CD4-positive, alpha-beta T cell treated with Interleukin-4 for 4 hours (primary cell): Measurements from ENCODE around the gene TBXAS1.
"Not testable (repeated sequence)": the region's sequence is repeated elsewhere in the genome, so short reads cannot be mapped to it uniquely, and the experiment has no call there.

ENCODE experiments used
- DNase-seq: peaks from one replicate; pipeline ENCODE4 v3.0.0-alpha.2; 2020

TBXAS1 gene

GRCh38 chr7:139916717-139917395, 87.8 kb downstream of the TBXAS1 start:
- DNase-seq: no peak

DNA sequence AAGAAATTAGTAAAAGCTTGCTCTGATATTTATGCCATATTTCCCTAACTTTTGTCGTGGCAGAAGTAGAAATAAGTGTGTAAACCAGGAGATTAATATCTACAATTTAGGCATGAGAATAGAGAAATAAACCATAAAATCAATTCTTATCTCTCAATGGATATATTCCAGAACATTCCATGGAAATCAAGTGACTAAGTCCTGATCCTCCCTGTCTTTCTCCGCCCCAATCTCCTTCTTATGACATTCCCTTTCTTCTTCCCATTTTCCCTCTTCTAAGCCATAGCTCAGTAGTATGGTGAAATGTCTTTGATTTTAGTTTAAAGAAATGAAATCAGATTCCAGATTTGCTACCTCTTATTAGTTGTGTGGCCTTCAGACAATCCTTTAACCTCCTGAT, 88.8 kb downstream of the TBXAS1 start:
- no peak for DNase-seq

GRCh38 chr7:139918480-139918879, 89.4 kb downstream of the TBXAS1 start:
- DNase-seq: no peak

DNA sequence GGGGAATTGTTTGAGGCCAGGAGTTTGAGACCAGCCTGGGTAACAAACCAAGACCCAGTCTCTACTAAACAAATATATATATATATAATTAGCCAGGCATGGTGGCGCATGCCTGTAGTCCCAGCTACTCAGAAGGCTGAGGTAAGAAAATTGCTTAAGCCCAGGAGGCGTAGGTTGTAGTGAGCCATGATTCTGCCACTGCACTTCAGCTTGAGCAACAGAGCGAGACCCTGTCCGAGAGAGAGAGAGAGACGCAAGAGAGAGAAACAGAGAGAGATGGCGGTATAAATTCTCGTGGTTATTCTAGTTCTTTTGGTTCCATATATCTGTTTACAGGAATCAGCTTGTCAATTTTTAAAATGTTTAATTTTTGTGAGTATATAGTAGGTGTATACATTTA, 94.0 kb downstream of the TBXAS1 start:
- no peak for DNase-seq

DNA sequence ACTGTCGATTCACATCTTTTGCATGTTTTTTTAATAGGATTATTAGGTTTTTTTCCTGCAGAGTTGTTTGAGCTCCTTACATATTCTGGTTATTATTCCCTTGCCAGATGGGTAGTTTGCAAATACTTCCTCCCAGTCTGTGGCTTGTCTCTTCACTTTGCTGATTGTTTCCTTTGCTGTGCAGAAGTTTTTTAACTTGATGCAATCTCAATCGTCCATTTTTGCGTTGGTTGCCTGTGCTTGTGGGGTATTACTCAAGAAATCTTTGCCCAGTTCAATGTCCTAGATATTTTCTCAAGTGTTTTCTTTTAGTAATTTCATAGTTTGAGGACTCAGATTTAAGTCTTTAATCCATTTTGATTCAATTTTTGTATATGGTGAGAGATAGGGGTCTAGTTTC, 95.4 kb downstream of the TBXAS1 start:
- DNase-seq: no peak

DNA sequence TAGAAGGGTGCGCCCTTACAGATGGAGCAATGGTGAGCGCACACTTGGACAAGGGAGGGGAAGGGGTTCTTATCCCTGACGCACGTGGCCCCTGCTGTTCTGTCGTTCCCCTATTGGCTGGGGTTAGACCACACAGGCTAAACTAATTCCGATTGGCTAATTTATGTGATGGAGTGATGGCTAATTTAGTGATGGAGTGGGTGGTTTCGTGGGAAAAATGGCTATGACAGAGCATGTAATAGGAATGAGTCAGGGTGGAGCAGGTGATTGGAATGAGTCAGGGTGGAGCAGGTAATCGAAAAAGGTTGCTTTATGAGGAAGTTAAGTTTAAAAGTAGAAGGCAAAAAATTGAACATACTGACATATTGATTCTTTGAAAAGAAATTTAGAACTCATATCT, 100.2 kb downstream of the TBXAS1 start:
- DNase-seq: not testable (repeated sequence)

DNA sequence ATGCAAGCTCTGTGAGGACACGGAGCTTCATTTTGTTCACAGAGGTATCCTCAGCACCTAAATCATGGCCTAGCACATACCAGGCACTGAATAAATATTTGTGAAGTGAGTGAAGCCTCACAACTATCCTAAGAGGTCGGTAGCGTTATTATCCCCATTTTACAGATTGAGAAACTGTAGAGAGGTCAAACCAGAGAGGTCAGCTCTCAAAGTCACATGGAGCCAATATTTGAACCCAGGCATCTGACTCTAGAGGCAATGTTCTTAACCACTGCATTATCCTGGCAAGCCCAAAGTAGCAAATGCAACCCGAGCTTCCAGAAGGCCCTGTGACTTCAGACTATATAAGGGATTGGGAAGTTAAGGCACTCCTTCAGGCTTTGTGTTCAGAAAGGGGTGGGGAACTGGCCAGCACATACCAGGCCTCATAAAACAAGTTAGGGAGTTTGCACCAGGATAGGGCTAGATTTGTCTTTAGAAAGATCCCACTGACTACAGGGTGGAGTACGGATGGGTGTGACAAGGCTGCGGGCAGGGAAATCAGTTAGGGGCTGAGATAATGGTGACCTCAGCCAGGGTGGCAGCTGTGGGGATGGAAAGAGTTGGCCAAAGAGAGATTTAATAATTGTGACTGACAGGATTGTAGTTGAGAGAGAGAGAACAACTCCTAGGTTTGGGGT, 101.4 kb downstream of the TBXAS1 start:
- no peak for DNase-seq

GRCh38 chr7:139931190-139931934, 102.3 kb downstream of the TBXAS1 start:
- no peak for DNase-seq

DNA sequence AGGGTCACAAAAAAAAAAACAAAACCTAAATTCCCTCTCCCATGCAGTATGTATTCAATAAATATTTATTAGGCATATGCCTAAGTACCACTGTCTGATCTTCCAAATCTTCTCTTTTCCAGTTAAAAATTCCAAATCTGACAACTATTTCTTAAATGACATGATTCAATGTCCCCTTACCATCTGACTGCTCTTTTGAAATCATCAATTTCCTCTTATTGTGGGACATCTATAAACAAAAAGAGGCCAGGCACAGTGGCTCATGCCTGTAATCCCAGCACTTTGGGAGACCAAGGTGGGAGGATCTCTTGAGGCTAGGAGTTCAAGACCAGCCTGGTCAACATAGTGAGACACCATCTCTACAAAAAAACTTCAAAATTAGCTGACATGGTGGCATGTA, 103.5 kb downstream of the TBXAS1 start:
- no peak for DNase-seq

GRCh38 chr7:139936760-139937310, 107.8 kb downstream of the TBXAS1 start:
- no peak for DNase-seq

- no peak for DNase-seq
These were observed 108.7 kb downstream of the TBXAS1 start for GRCh38 chr7:139937715-139938114.

DNA sequence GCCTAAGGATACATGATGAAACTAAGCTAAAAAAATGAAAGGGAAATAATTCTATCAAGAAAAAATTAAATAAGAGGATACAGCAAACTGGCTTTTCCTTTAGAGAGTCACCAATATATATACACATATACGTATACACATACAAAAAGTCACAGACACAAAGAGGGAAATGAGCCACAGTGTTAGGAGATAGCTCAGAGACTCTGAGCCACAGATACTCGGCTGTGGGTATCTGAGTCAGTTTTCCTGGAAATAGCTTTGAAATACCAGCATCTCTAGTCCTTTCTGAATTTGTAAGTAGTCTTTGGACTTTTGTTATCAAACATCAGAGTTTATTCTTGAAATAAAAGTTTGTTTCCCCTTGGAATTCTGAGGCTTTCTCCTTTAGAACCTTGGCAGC, 111.8 kb downstream of the TBXAS1 start:
- no peak for DNase-seq

- no peak for DNase-seq
These were observed 112.4 kb downstream of the TBXAS1 start for GRCh38 chr7:139941421-139941820.

DNA sequence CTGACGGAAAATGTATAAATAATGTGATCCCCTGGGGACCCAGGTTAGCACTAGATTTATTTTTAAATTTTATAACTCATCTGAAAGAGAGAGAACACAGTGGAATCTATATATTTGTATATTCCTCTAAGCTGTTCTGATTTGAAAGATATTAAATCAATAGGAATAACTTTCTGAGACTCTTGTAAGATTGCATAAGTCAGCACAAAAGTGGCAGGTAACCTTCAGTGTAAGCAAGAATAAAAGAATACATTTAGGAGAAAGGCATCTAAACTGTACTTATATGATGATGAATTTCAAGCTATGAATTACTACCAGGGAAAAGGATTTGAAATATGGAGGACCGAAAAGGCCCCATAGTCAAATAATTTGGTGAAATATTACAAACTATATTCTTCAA, 112.8 kb downstream of the TBXAS1 start:
- DNase-seq: no peak

DNA sequence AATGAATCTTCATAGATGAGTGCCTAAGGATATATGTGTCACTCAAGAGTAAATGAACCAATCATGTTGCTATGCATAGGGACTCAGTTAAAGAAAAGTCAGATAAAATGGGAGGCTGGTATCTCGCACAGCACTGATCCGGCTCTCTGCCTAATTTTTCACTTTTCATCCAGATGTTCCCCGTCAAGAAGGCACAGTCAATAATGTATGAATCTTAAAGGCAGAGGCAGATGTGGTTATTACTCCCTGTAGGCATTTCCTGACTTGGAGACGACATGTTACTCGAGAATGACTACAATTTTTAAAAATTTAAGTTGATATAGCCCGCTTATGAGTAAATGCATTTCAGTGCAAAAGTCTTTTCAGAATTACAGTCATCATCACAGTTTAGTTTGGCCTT, 113.6 kb downstream of the TBXAS1 start:
- no peak for DNase-seq

- DNase-seq: no peak
These were observed 114.3 kb downstream of the TBXAS1 start for GRCh38 chr7:139943401-139943800.

GRCh38 chr7:139944248-139944647, 115.2 kb downstream of the TBXAS1 start:
- no peak for DNase-seq

DNA sequence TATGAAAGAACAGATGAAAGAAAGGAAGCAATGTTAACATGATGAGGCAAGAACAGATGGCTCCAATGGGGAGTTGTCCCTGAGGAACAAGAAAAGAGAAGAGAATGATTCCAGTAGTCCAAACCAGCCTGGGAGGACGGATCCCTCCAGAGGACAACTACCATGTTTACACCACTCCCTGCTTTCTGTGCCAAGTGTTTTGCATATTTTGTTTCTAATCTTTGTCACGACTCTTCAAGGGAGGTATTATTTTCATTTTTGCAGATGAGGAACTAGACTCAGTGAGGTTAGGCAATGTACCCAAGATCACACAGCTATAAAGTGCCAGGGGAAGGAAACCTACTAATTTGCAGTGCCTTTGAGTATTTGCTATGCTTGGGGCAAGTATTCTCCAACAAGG, 117.5 kb downstream of the TBXAS1 start:
- no peak for DNase-seq

DNA sequence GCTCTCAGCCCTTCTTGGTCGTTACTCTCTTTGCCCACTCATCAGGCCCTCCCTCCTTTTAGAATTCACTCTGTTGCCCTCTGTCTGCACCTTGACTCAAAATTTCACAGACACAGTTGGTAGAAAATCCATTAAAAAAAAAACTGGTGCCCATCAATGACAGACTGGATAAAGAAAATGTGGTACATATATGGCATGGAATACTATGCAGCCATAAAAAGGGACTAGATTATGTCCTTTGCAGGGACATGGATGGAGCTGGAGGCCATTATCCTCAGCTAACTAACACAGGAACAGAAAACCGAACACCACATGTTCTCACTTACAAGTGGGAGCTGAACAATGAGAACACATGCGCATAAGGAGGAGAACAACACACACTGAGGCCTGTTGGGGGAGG, 118.0 kb downstream of the TBXAS1 start:
- no peak for DNase-seq

- DNase-seq: no peak
These were observed 119.1 kb downstream of the TBXAS1 start for GRCh38 chr7:139948167-139948566.

- DNase-seq: no peak
These were observed 119.7 kb downstream of the TBXAS1 start for GRCh38 chr7:139948587-139949335.

DNA sequence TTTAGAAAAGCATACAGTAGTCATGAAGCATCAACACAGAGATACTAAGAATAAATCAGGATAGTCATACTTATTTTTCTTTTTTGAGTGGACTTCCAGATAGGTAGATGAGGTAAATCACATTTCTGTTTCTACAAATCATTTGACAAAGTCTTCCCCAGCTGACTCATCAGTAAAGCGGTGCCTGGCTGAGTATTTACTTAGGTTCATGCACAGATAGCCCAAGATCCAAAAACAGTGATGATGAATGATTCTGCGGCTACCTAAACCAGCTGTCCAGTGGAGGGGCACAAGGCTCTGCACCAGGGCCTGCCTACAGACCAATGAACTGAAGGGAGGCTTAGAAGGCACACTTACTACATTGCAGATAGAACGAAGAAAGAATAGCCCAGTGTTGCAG, 120.6 kb downstream of the TBXAS1 start:
- DNase-seq: no peak

DNA sequence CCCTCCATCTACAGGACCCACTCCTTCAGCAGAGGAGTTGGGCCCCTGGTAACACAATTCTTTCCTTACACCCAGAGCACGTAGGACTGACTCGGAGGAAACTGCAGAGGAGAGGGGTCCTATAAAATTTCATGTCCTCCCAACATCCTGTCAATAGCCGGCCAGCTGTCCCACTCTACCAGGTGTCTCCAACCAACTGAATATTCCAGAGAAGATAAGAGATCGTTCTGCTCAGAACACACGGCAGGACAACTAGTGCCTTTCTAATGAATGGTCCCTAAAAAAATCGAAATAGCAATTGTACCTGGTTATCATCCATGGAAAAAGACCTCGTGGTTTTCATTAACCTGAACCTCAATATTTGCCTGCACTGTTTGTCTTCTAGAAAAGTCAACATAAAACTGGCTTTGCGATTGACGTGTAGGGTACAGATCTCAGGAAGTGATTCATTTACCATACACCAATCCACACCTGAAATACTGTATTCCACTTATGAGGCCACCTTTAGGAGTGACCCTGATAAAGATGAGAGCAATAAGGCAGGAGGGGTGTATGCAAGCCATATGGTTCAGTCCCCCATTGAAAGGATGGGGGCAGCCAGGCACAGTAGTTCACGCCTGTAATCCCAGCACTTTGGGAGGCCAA, 121.9 kb downstream of the TBXAS1 start:
- no peak for DNase-seq
